GM18511 (cell line): ENCODE results near the gene FNDC3B.
A peak's percentile ranks its signal among the peaks of the same experiment; 100 is the strongest.
"Not testable (repeated sequence)": the region's sequence is repeated elsewhere in the genome, so short reads cannot be mapped to it uniquely, and the experiment has no call there.

Experiments used
- ATAC-seq: cut with Tn5 transposase; IDR thresholded peaks from one replicate; pipeline ENCODE4 v1.9.1; 2021; ENCODE audit warnings: mild to moderate bottlenecking, moderate library complexity; ENCODE audit not compliant: unreplicated experiment

The FNDC3B gene

GRCh38 chr3:172255321-172255720 lies 215.9 kb downstream of the FNDC3B start:
- ATAC-seq = not testable (repeated sequence)

- no peak for ATAC-seq
Observed at GRCh38 chr3:172256101-172256734, 216.8 kb downstream of the FNDC3B start.

GRCh38 chr3:172257648-172258400 lies 218.4 kb downstream of the FNDC3B start:
- no peak for ATAC-seq

- no peak for ATAC-seq
Observed at GRCh38 chr3:172258624-172259023, 219.2 kb downstream of the FNDC3B start.

GRCh38 chr3:172259111-172259541 lies 219.7 kb downstream of the FNDC3B start:
- no peak for ATAC-seq

GRCh38 chr3:172259726-172260248 lies 220.4 kb downstream of the FNDC3B start:
- ATAC-seq = no peak

GRCh38 chr3:172260381-172260780 lies 221.0 kb downstream of the FNDC3B start:
- ATAC-seq = no peak

GRCh38 chr3:172261054-172261453 lies 221.7 kb downstream of the FNDC3B start:
- no peak for ATAC-seq

GRCh38 chr3:172262991-172263608 lies 223.7 kb downstream of the FNDC3B start:
- no peak for ATAC-seq

GRCh38 chr3:172263781-172264486 lies 224.6 kb downstream of the FNDC3B start:
- no peak for ATAC-seq

- ATAC-seq = no peak
Observed at GRCh38 chr3:172266103-172266502, 226.7 kb downstream of the FNDC3B start.

GRCh38 chr3:172268425-172268824 lies 229.0 kb downstream of the FNDC3B start:
- ATAC-seq = no peak

- no peak for ATAC-seq
Observed at GRCh38 chr3:172268868-172269267, 229.5 kb downstream of the FNDC3B start.

GRCh38 chr3:172270557-172271166 lies 231.3 kb downstream of the FNDC3B start:
- peak; percentile 99 for ATAC-seq

GRCh38 chr3:172271386-172271976 lies 232.1 kb downstream of the FNDC3B start:
- ATAC-seq = no peak

- ATAC-seq = no peak
Observed at GRCh38 chr3:172272698-172273097, 233.3 kb downstream of the FNDC3B start.

GRCh38 chr3:172273378-172273777 lies 234.0 kb downstream of the FNDC3B start:
- ATAC-seq = no peak

GRCh38 chr3:172274906-172275305 lies 235.5 kb downstream of the FNDC3B start:
- ATAC-seq = no peak

- ATAC-seq = no peak
Observed at GRCh38 chr3:172275586-172275985, 236.2 kb downstream of the FNDC3B start.

GRCh38 chr3:172276103-172276502 lies 236.7 kb downstream of the FNDC3B start:
- no peak for ATAC-seq
